ENCODE results near the gene VTI1A. TPM values are rescaled to one million over a fixed set of nuclear protein-coding genes. Genes with fewer than 3 reads are reported as not detected.

Gene VTI1A
- total and polyA plus RNA-seq, 2 of the 8 experiments (the other 6 are each of a cell fraction or from before 2014, with no cell fraction given) = 6.0 to 20.0 TPM

- TF ChIP-seq HDAC6 (IDR thresholded peaks at IDR 0.05; ENCODE audit: low read depth, low read length) = no peak
- TF ChIP-seq POLR2AphosphoS5 (IDR thresholded peaks at IDR 0.05; ENCODE audit: low read depth, low read length) = no peak
- no peak for TF ChIP-seq SUZ12 (IDR thresholded peaks at IDR 0.05; ENCODE audit: low read length)
- no peak for TF ChIP-seq CBX5 (IDR thresholded peaks at IDR 0.05; ENCODE audit: low read depth, low read length)
Observed at GRCh38 chr10:112588225-112588990, 141.4 kb downstream of the VTI1A start (continued).
